Tongue (tissue), 2 donors: Measurements from ENCODE around the gene C2CD5. TPM values are rescaled to one million over a fixed set of nuclear protein-coding genes. Genes with fewer than 3 reads are reported as not detected.
"Not testable (repeated sequence)": the region's sequence is repeated elsewhere in the genome, so short reads cannot be mapped to it uniquely, and the experiment has no call there.

Source experiments
- DNase-seq: peaks from one replicate; pipeline ENCODE4 v3.0.0-alpha.2; 2015
- total RNA-seq: library from RNA; depleted of rRNA; stranded (reverse); fragments of >200 nt; gene quantifications from one replicate; pipeline ENCODE4 v1.2.3, GENCODE V29; 2014

The C2CD5 gene, protein sequence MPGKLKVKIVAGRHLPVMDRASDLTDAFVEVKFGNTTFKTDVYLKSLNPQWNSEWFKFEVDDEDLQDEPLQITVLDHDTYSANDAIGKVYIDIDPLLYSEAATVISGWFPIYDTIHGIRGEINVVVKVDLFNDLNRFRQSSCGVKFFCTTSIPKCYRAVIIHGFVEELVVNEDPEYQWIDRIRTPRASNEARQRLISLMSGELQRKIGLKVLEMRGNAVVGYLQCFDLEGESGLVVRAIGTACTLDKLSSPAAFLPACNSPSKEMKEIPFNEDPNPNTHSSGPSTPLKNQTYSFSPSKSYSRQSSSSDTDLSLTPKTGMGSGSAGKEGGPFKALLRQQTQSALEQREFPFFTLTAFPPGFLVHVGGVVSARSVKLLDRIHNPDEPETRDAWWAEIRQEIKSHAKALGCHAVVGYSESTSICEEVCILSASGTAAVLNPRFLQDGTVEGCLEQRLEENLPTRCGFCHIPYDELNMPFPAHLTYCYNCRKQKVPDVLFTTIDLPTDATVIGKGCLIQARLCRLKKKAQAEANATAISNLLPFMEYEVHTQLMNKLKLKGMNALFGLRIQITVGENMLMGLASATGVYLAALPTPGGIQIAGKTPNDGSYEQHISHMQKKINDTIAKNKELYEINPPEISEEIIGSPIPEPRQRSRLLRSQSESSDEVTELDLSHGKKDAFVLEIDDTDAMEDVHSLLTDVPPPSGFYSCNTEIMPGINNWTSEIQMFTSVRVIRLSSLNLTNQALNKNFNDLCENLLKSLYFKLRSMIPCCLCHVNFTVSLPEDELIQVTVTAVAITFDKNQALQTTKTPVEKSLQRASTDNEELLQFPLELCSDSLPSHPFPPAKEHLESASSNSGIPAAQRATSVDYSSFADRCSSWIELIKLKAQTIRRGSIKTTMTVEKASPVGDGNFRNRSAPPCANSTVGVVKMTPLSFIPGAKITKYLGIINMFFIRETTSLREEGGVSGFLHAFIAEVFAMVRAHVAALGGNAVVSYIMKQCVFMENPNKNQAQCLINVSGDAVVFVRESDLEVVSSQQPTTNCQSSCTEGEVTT
- total RNA-seq = 52.3 TPM

DNA sequence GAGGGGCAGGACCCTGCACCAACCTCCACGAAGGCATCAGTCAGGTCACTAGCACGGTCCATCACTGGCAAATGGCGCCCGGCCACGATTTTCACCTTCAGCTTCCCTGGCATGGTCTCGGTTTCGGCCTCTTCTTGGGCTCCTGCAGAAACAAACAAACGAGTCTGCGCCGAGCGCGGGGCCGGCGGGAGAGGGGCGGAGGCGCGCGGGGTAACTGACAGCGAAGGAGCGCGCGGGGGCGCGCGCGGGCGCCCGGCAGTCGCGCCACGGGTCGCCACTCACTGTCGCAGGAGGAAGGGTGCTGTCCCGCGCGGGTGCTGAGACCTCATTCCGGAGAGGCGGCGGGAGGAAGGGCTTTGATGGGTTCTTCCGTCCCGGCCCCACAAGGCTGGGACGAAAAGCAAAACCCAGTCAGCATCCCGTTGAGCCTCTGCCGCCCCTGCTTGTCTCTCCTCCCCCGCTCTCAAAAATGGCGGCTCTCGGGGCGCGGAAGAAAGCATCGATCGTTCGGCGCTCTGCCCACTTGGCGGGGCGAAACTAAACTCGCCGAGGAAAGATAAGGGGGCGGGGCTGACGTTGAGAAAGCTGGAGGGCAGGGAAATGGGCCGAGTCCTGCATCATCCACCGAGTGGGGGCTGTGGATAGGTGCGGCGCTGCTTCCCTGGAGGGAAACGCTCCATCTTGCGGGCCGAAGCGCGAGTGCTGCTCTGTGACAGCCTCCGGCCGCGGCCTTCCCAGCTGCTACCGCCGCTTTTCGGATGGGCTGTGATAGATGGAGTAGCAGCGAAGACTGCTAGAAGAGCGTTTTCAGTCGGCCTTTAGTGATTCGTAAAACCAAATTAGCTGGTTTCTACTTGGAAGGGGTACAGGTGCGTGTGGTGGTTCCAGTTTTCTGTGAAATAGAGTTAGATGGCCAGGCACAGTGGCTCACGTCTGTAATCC is at the start of gene C2CD5:
Gene C2CD5 (minus strand): TSS at position 505 of the 942 bp plus-strand sequence. CDS start 392 bp downstream, at position 113.
- DNase-seq = peak; percentile 99

DNA sequence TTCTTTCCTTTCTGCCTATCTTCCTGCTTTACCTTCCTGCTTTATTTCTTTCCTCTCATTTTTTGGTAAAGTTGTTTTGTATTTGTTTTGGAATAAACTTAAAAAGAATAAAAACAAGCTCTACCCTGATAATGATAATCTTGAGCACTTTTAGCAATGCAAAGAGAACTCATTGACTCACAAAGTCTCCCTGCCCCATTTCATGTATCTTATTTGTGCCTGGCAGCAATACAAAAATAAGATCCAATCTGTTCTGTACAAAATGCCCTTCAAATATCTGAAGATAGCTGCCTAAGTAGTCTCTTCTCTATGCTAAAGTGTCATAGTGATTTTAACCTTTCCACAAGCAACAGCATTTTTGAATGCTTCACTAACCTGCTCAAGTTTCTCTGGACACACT is 49.5 kb upstream of the C2CD5 start:
- DNase-seq = no peak

DNA sequence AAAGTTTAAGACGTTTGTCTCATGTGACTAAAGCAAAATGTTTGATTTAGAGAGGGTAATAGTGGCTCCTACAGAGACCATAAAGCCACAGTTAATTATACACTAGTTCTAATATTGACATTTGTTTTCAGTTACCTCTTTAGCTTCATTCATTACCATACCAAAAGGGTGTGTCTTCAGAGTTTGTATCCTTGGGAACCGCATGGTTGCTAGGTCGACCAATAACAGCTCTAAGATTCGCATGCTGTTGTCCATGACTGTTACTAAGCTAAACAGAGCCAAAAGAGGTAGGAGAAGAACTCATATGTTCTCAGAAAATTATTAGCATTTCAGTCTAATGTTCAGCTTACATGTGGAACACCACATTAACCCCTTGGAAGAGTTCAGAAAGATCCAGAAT is 44.5 kb upstream of the C2CD5 start:
- DNase-seq = peak; percentile 7

DNA sequence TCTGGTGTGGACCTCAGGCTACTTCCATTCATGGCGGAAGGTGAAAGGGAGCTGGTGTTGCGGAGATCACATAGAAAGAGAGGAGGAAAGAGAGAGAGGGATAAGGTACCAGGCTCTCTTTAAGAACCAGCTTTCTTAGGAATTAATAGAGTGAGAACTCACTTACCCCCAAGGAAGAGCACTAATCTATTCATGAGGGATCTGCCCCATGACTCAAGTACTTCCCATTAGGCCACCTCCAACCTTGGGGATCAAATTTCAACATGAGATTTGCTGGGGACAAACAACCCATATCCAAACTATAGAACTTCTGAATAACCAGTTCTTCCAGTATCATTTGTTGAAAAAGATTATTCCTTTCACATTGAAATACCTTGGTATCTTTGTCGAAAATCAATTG is 34.0 kb upstream of the C2CD5 start:
- no peak for DNase-seq

DNA sequence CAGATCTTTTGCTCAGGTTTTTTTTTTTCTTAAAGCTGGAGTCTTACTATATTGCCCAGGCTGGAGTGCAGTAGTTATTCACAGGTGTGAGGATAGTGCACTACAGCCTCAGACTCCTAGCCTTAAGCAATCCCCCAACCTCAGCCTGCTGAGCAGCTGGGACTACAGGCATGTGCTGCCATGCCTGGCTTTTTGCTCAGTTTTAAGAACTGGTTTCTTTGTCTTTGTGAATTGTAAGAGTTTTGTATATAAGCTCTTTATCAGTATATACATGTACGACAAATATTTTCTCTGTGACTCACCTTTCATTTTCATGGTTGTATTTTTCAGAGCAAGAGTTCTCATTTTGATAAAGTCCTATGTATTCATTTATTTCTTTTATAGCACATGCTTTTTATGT is 33.3 kb upstream of the C2CD5 start:
- no peak for DNase-seq

DNA sequence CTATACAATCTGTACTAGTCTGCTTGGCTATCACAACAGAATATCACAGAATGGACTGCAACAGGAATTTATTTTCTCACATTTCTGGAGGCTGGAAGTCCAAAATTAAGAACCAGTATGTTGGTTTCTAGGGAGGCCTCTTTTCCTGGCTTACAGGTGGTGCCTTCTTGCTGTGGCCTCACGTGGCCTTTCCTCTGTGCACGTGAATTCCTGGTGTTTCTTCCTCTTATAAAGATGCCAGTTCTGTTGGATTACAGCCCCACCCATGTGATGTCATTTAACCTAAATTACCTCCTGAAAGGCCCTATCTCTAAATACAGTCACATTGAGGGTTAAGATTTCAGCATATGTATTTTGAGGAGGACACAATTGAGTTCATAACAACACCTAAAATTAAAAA is 32.1 kb upstream of the C2CD5 start:
- no peak for DNase-seq

DNA sequence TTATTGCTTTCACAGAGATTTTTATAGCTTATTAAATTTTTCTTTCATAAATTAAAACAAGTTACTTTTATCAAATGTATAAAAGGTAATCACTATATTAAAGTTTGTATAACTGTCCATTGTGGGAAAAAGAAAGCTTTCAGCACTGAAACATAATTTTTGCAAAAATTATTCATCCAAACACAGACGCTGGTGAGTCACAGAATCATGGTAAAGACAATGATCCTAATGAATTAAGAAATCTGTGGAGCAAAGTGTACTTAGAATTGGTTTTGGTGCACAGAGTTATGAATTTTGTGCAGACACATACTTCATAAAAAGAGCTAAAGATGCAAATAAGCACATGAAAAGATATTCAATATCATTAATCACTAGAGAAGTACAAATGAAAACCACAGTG is 31.7 kb upstream of the C2CD5 start:
- DNase-seq = no peak

DNA sequence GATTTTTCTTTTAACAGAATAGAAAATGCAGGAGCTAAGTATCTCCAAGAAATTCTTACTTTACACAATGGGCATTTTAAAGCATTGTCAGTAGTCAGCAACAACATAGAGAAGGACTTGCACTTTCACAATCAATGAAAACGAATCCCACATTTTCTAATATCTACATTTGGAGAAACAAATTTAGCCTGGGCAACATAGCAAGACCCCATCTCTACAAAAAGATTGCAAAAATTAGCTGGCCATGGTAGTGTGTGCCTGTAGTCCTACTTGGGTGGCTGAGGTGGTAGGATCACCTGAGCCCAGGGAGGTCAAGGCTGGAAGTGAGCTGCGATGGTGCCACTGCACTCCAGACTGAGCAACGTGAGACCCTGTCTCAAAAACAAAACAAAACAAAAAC is 30.6 kb upstream of the C2CD5 start:
- DNase-seq = no peak

DNA sequence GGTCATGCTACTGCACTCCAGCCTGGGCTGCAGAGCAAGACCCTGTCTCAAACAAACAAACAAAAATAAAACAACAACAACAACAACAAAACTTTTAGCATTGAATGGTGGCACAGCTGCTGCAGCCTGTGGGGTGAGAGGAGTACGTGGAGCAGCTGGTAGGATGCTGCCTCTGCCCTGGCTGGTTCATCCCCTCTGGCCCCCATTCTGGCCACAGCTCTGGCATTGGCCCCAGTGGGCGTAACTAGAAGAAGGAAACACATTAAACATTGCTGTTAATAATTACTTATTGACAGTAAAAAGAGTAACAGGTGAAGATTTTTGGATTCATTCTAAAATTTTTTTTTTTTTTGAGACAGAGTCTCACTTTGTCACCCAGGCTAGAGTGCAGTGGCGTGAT is 28.8 kb upstream of the C2CD5 start:
- DNase-seq = no peak

DNA sequence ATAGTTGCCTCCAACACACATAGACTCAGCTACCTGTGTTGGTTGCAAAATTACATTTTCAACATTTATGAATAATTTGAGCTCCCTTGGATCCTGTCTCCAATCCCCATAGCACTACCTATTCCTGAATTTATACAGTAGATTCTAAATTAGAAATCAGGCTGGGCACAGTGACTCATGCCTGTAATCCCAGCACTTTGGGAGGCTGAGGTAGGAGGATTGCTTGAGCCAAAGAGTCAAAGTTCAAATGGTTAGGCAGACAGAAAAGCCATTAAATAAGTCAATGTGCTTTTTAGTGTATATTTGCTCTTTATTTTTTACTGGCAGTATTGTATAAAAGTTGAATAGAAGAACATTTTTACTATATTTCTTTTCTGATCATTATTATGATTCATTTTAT is 24.9 kb upstream of the C2CD5 start:
- DNase-seq = no peak

DNA sequence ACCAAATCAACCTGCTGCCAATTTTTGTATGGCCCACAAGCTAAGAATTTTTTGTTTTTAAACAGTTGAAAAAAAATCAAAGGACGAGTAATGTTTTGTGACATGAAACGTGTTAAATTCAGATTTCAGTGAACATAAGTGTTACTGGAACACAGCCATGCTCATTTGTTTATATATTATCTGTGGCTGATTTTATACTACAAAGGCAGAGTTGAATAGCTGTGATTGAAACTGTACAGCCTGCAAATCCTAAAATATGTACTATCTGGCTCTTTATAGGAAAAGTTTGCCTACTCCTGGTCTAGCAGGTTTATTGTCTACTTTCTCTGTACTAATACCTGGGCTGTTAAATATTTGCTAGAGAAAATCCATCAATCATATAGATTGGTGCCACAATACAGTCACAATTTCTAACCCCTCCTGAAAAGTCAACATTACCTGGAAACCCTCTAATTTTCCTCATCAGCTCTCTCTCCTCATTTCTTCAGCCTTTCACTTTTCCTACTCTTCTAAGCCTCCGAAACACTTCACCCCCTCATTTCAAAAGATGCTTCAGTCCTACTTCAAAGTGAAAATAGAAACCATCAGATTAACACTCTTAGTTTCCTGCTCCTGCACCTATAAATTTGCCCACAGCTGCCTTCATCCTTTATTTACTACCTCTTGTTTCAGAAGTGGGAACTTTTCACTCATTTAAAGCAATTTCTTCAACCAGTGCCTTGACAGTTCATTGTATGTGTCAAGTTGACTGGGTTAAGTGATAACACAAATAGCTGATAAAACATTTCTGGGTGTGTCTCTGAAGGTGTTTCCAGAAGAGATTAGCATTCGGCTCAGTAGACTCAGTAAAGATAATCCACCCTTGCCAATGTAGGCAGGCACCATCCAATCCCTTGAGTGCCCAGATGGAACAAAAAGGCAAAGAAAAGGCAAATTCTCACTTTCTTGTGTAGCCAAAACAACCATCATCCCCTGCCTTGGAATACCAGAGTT is 18.0 kb upstream of the C2CD5 start:
- DNase-seq = no peak

DNA sequence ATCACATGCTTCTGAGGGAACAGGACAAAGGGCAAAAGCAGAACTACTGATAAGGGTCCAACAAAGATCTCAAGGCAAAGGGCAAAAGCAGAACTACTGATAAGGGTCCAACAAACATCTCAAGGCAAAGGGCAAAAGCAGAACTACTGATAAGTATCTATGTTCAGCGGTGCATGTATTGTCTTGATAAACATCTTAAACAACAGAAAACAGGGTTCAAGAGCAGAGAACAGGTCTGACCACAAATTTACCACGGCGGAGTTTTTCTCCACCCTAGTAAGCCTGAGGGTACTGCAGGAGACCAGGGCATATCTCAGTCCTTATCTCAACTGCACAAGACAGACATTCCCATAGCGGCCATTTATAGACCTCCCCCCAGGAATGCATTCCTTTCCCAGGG is 10.4 kb upstream of the C2CD5 start:
- not testable (repeated sequence) for DNase-seq

DNA sequence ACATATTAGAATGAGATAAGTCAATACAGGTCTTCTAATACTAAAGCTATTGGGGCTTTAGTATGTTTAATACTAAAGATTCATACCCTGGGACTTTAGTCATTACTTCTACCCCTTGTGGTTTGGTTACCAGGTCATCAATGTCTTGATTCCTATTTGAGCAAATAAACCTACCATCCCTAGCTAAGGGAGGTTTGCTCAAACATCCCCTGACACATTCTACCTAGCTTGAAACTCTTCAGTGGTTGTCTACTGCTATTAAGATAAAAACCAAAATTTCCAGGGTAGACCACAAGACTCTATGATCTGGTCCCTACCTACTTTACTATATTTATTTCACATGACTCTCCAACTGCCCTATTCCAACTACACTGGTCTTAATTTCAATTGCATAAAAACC is 7.3 kb upstream of the C2CD5 start:
- DNase-seq = no peak

DNA sequence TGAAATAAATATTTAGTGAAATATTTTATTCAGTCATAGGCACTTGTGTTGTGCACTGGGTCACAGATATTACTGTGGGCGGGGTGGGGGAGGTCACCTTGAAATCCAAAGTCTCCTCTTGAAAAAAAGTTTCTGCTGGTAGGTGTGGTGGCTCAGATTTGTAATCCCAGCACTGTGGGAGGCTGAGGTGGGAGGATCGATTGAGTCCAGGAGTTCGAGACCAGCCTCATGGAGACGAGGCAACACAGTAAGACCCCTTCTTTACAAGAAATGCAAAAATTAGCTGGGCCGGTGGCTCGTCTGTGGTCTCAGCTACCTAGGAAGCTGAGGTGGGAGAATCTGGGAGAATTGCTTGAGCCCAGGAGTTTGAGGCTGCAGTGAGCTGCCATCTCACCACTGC is 913 bp upstream of the C2CD5 start:
- no peak for DNase-seq

DNA sequence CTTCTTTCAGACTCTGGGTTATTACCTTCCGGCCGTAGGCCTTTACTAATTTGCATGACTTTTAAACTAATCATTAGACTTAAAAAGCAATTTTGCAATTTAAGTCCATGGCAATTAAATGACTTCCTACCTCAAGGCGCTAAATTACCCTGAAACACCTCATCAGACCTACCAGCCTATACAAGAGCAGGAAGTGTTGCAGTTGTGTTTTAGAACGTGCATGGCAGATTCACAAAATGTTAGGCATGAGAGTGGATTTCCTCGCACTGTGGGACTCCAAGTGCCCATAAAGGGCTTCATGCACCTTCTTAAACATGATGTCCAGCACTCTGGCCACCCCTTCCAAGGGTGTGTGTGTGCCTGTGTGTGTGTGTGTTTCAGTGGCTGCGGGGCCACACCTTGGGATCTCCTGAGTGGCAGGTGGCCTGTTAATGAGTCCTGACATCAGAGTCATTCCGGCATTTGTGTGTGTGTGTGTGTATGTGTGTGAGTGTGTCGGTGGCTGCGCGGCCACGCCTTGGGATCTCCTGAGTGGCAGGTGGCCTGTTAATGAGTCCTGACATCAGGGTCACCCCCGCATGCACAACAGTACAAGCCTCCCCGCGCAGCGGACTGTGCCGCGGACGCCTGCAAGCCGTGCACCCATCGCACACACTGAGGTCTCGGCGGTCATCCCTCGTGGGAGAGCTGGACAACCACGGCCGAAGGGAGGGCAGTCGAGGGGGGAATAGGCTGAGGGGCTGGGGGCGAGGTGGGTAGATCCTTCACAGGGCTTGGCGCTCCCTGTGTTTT is 900 bp downstream of the C2CD5 start:
- DNase-seq = peak; percentile 60

DNA sequence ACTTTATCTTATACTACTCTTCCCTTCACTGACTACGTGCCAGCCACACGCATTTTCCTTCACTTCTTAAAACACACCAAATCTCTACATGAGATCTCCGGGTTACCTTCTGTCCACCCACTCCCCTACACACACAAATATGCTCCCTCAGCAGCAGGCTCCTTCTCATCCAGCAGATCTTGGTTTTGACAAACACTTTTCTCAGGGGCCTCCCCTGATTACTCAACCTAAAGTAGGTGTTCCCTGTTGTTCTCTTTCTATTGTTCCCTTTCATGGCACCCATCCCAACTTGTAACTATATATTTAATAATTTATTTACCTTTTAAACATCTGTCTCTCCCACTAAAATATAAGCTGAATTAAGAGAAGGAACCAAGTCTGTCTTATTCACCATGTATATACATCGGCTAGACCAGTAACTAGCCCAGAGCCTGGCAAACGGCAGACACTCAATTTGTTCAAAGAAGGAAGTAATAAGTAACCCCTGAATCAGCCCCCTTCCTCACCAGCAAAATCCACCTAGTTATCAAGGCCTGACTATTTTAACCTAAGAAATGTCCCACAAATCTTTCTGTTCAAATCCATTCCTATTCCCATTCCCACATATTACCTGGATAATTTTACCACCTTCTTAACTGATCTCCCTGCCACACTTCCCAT is 2.7 kb downstream of the C2CD5 start:
- DNase-seq = no peak

DNA sequence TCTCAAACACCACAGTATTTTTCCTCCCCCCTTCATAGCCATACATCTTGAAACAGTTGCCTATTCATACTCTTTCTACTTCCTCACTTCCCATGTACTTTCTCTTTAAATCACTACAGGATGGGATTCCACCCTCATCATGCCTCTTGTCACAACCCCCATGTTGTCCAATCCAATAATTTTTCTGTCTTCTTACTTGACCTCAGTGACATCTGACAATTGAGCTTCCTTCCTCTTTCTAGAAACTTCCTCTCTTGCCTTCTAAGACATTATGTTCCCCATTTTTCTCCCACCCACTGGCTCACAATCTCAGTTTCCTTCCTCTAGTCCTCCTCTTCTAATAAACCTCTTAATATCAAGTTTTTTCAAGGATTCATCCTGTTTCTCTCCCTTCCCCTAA is 5.3 kb downstream of the C2CD5 start:
- DNase-seq = no peak

DNA sequence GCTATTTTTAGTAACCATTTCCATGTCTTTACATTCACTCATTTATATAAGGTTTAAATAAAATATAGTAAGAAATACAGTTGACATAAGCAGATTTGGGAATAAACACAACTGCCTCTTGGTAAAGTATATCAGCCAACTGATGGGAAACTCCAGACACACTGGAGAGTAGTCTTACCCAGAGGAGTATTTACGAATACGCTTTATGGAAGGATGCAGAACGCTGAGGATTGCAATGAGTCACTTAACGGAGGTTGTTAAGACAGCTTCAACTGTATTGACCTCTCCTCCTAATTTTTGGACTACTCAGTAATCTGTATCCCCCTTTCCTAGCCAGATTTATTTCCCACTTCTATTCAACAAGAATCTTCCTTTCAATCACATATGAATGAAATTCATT is 6.0 kb downstream of the C2CD5 start:
- DNase-seq = no peak

DNA sequence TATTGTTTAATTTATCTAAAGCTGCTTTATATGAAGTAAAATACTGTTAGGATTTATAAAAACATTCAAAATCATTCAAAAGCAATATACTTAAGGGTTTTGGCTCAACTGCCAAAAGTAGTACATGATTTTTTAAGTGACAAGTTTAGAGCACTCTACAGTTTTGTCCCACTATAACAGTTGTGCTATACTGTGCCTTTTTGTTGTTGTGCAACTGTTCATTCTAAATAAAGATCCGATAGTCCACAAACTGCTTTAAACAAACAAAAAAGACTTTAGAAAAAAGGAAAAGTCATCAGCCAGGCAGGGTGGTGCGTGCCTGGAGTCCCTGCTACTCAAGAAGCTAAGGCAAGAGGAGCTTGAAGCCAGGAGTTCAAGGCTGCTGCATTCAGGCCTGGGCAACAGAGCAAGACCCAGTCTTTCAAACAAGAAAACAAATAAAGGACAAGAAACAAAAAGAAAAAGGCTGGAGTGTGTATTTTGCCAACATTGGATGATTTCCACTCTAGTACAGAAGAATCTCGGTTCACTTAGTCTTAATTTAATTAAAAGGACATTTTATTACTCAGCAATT is 7.3 kb downstream of the C2CD5 start:
- DNase-seq = no peak
